Left ventricle myocardium superior (tissue), 1 donor: ENCODE measurements around the gene AGAP5. TPM values are rescaled to one million over a fixed set of nuclear protein-coding genes. Genes with fewer than 3 reads are reported as not detected.
"Not testable (repeated sequence)": the region's sequence is repeated elsewhere in the genome, so short reads cannot be mapped to it uniquely, and the experiment has no call there.

Experiments used
- ATAC-seq: fragments of 200-7000 bp; cut with Tn5 transposase; one replicate; pipeline ENCODE4 v1.9.1; 2020; ENCODE audit warnings: mild to moderate bottlenecking, moderate library complexity
- DNase-seq: peaks from one replicate; pipeline ENCODE4 v3.0.0-alpha.2; 2020
- intact Hi-C: fragments of 100-400 bp; cut with micrococcal nuclease; formaldehyde crosslinking; loops from one replicate; pipeline ENCODE4 v1.11.0; 2022
- total RNA-seq: library from RNA; stranded (reverse); fragmentation: NEBNext Ultra II Directional; extraction: Animal tissue kit (Norgen Biotek cat#: 25700); gene quantifications from one replicate; pipeline ENCODE4 v1.2.1, GENCODE V29; 2021
- donor health status: DM: no; HTN: yes; CAD: no; lungs with severe emphysema.

Gene AGAP5
- total RNA-seq, 1 donor from 2014 or later, result 3.2 TPM

DNA sequence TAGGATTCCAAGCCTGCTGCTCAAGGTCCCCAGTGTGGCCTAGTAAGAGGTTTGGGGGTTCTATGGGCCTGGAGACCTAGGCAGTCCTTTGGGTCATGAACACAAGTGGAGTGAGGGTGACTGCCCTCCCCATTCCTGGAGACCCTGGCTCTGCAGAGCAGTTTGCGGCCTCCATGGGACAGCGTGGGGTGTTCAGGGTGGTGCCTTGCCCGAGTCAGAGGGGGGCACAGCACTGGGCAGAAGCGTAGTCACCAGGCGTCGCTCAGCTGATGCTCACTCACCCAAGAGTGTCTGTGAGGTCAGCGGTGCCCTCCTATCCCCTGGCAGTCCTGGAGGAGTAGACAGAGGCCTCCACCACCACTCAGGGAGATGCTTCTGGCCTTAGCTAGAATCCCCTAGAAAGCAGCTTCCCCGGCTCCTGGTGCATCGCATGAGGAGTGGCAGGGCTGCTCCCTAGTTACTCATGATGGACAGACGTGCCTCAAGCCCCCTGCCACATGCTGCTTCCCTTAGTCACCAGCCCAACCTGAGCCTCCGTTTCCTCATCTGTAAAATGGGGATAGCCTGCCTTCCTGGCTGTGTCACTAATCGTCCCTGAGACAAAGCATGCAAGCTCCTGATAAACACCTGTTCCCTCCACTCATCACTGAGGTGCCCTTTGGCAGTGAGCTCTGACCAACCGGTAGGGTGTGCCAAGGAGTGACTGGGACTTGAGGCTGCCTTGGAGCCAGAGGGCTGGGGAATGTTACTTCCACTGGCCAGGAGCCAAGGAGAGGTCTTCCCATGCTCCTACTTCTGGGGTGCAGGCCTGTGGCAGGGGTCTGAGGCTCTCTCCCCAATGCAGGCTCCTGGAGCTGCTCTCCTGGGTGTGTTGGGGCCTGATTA, 33.5 kb downstream of the AGAP5 start:
- DNase-seq, intact Hi-C loops, ATAC-seq: not testable (repeated sequence)

DNA sequence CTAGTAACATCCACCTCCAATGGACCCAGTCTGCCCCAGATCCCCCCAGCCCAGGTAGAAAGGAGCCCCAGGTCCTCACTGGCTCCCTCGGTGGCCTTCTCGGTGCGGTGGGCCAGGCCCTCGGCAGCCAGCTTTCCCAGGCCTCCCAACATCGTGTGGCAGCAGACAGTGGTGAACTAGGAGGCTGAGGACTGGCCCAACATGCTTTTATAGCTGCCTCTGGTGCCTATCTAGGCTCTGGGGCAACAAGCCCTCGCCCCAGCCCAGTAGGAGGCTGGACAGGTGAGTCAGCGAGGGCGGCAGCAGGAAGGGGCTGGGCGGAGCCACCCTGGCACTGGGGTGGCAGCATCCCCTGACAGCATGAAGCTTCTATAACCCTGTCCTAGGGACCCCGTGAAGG, 34.3 kb downstream of the AGAP5 start:
- intact Hi-C loops, ATAC-seq: not testable (repeated sequence)

DNA sequence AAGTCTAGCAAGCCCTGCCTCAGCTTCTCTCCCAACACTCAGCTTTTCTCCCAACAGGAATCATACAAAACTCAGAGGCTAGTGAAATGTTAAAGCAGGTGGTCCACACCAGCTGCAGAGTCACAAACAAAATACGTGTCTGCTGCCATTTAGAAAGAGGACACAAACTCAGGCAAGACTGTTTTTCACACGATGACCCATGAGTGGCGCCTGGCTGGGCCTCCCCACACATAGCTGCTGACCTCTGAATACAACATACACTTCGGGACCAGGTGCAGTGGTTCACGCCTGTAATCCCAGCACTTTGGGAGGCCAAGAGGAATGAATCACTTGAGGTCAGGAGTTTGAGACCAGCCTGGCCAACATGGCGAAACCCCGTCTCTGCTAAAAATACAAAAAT, 35.2 kb downstream of the AGAP5 start:
- intact Hi-C loops, ATAC-seq, DNase-seq: not testable (repeated sequence)

More for the DNA sequence above, 34.3 kb downstream of the AGAP5 start:
- not testable (repeated sequence) for DNase-seq

DNA sequence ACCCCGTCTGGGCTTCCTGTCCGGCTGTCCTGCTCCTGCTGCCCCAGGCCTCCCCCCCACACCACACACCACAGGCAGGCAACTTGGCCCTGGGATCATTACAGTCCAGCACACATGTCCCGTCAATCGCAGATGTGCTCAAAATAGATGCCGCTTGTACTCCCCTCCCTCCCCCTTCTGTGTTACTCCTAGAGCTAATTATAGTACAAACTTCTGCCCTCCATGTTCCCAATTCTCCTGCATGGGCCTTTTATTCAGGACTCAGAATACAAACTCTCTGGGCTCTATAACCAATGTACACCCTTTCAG, 42.0 kb downstream of the AGAP5 start, which contains the start of gene SYNPO2L:
Gene SYNPO2L, minus strand, starts transcription at position 40 of the 309 bp plus-strand sequence. CDS start 107 bp downstream, outside the sequence.
- peak; percentile 77 for DNase-seq
- intact Hi-C loops, result no loop called here
- ATAC-seq, result peak; percentile 77

DNA sequence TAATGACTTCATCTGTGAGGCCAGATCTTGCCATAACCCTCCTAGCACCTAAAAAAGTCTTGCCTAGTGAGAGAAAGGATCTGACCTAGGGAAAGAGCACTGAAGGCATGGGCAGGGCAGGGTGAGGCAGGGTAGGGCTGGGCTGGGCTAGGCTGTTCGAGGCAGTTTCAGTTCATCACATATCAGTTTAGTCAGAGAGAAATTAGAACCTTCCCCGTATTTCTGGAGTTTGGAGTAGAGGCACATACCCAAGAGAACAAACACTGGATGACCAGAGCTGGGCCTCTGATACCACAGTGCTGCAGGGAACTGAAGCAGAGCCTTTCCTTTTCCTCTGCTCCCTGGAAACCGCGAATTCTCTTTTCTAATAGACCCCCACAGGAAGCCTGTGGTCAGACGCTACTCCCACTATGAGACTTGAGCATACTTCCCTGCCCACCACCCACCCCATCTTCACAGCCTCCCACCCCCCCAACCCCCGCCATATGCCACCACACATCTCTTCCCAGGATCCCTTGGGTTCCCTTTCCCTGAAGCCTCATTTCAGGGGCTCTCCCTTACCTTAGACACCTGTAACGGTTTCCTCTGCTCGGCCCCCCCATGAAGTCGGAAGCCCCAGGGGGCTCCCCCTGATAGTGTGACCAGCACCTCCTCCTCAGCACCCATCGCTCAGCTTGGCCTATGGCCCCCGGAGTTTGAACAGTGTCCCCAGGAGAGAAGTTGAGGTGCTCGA, 42.5 kb downstream of the AGAP5 start:
- intact Hi-C loops, result no loop called here
- DNase-seq, result no peak
- peak; percentile 7 for ATAC-seq

DNA sequence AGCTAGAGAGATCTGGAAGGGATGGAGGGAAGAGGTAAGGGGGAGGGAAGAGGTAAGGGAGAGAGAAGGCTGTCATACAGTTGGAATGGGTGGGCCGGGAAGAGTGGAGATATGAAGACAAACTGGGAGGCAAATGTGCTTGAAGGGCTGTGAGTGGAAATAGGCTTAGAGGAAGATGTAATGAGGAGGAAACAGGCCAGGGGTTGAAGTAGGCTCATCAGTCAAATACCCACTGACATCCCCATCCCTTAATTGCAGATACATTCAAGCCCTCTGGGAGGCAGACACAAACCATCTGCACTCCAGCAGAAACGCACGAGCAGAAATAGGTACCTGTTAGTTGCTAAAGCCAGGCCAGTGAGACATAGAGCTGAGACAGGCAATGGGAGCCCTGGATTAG, 44.2 kb downstream of the AGAP5 start:
- ATAC-seq (peak; percentile 3), DNase-seq (no peak)
- intact Hi-C loops, result no loop called here

DNA sequence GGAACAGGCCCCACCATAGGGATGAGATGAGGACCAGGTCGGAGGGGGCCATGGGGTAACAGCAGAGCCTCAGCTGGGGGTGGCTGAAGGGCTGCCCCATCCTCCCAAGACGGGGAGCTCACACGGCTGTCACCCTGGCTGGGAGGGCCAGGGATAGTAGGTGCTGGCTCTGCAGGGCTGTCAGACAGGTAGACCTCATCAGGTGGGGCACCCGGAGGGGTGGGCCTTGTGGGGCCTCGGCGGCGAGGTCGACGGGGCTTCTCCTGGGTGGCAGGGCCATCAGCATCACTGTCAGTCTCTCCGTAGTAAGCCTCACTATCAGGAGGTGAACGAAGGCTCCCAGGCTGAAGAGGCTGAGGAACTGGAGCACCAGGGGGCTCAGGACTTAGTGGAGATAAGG, 44.7 kb downstream of the AGAP5 start:
- intact Hi-C loops, result no loop called here
- no peak for DNase-seq
- no peak for ATAC-seq

DNA sequence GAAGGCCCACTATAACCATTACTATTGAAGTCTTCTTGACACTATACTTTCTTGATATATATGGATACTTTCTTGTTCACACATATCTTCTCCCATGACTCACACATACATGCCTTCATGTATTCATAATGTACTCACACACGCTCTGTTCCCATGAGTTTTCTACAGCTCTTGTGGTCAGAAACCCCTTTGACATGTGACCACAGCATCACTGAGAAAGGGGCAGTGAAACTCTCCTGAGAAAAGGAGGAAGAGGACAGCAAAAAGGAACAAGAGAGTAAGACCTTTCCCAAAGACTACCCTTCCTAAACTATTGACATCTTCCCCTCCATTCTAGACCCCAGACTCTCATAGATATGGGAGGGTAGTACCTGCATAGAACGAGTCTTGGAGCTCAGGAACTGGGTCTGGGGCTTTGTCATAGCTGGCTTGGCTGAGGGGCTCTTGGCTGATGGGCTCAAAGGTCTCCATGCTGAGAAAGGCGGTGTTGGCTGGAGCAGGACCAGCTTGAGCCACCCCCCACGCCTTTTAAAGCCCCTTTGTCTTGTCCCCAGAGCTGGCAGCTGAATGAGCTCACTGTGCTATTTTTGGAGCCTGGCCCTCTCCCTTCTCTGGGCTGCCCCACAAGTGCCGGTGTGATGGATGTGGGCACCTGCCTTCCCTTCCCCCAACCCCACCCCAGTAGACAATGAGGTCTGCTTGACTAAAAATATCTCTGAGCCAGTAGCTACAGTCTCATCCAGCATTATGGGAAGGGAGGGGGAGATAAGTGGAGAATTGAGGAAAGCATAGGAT, 47.2 kb downstream of the AGAP5 start:
- DNase-seq (peak; percentile 80), ATAC-seq (peak; percentile 60)
- intact Hi-C loops, result no loop called here

DNA sequence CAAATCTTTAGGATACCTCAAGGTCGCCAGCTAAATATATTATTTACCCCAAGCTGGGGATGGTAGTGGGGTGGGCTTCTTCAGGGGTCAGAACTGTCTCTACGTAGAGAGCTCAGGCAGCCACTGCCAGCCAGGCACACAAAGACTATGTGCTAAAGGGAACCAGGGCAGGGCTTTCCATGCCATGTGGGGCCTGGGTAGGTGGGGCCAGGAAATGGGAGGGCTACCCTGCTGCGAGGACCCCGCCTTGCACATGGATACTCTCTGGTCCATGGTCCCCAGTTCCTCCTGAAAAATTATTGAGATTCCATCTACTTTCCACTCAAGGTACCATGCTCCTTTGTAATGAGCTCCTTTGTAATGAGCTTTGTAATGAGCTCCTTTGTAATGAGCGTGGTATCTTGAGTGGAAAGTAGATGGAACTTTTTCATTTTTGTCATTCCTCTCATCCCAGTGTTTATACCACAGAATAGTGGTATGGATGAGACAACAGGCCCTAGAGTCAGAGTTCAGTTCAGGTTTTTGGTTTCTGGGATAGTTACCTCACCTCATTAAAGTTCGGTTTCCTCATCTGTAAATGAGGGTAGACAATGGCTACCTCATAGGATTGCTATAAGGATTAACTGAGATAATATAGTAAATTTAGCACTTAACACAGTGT, 47.9 kb downstream of the AGAP5 start:
- ATAC-seq, result peak; percentile 12
- intact Hi-C loops, result no loop called here
- no peak for DNase-seq

DNA sequence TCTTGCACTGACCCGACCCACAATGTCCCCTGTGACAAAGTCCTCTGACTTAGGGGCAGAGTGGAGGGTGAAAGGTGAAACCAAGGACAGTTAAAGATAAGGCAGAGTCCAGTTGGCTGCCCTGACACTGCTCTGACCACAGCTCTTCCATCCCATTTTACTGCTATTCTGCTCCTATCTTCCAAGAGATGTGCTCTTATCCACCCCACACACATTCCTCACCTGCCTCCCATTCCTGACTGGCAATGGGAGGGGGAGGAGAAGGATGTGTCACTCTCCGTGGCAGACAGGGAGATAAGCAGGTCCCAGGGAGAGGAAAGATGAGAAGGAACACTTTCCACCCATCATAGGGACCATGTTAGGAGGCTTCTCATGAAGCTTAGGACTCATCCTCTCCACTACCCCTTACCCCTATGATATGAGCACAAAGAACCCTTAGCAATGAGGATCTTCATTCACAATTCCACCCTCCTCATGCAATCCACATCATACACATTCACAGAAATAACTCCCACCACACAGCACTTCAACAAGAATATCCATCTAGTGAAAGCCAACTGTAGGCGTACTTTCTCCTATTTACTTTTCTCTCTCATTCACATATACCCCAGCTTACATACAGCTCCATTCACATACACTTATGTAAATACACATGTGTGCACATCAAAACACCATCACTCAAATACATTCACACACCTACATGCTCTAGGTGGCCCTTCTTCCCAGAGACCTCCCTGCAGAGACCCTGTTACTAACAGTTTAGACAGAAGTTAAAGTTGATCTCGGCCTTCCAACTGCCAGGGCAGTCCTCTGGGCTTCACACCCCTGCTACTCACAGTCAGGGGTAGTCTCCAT, 48.7 kb downstream of the AGAP5 start:
- ATAC-seq, result peak; percentile 8
- intact Hi-C loops, result no loop called here
- no peak for DNase-seq

DNA sequence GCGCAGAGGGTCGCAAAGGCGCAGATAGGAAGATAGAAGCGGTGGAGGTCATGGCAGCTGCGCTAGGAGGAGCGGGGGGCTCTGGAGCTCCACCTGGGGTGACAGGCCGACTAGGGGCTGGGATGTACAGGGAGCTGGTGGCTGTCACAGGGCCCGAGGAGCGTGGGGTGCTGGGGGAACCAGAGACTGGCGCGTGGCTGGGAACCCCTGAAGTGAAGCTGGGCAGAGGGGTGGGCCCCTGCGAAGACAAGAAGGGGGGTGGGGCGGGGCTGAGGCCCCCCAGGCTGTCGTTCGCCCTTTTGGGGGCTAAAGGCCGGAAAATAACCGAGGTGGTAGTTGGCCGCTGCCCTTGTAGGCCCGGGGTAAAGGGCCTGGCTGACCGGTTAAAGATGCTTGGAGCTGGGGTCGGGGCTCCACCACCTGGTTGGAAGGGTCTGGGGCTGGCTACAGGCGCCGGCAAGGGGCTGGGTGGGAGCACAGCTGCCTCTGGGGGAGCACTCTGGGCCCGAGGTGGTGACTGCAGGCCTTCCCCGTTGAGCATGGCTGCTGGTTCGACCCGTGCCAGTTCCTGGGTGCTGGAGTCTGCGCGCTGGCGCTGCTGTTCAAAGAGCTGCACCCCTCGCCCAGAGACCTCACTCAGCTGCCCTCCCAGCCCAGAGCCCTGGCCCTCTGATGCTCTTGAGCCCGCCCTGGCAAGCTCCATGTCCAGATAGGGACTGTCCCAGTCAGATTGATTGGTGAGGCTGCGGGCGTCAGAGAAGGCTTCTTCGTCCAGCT, 49.8 kb downstream of the AGAP5 start:
- DNase-seq (peak; percentile 67), ATAC-seq (peak; percentile 1)
- intact Hi-C loops, result no loop called here

DNA sequence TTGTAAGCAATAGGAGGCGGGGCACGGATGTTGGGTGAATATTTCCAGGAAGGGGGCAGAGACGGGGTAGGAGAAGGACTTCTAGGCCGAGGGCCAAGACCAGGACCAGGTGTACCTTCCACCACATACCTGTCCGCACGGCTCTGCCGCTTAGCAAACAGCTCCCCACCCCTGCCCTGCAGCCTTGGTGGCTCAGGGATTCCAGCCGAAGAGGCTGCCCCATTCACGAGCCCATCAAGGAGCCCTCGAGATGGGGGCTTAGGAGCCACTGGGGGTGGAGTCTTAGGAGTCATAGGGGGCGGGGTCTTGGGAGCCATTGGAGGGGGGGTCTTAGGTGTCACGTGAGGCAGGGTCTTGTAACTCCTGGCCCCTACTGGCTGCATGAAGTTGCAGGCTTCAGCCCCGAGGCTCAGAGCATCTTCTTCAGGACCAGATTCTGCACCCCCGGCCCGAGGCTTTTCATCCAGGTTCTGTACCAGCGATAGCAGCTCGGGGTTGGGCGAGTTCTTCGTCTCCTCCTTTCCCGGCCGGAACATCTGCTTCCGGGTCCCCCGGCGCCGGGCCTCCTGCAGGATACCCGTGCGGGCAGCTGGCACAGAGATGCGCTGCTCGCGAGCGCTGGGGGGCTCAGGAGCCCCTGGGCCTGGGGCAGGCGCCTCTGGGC, 50.6 kb downstream of the AGAP5 start:
- peak; percentile 8 for ATAC-seq
- peak; percentile 77 for DNase-seq
- intact Hi-C loops, result no loop called here

DNA sequence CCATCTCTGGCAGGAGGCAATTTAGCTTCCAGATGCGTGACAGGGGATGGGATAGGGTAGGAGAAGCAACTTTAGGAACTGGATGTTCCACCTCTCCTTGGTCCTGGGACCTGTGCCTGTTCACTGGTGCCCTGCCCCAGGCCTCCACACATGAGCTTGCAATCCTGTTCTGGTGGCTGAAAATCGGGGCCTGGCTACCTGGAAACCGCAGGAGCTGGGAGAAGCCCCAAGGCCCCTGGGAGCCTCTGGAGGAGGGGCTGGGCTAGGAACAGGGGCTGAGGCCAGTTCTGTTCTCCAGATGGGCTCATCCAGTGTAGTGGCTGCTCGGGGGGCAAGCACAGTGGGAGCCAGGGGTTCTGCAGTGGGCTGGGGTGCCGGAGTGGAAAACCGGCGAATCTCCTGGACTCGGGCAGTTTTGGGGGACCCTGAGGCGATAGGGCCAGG, 51.3 kb downstream of the AGAP5 start:
- peak; percentile 50 for DNase-seq
- ATAC-seq, result peak; percentile 10
- intact Hi-C loops, result no loop called here

DNA sequence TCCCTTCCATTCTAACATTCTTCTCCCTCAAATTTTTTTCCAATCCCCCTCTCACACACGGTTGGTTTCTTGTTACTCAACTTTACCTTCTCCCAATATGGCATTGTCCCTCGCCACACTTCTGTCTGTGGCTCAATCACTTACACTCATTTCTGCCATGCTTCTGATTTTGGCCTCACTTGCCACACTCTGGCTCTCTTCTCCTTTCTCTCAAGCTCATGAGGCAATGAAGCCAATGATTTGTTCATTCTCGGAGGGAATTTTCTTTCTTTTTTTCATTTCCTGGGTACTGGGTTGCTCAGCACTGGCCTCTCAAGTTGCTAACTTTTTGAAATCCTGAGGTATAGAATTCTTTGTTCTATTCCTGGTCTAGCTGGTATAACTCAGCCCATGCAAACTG, 52.7 kb downstream of the AGAP5 start:
- no peak for DNase-seq
- peak; percentile 0 for ATAC-seq
- intact Hi-C loops, result loop anchor here (2.0 kb wide), 1 partner anchor 114 kb away; no protein-coding TSS in a partner anchor

DNA sequence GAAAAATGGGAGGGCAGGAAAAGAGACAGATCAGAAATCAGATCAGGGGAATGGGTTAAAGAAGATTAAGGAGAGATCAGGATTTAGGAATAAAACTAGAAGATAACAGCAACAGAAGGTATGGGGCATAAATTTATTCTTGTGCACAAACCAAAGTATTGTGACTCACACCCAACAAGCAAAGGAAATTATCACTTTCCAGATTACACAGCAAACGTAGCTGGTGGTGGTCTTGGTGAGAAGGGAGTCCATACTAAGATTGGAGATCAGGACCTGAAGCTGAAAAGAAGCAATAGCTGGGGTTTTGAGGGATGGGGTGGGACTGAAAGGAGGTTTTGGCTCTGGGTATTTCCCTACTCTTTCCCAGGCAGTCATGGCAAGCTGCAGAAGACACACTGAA, 53.1 kb downstream of the AGAP5 start:
- intact Hi-C loops, result loop anchor here (2.0 kb wide), 1 partner anchor 114 kb away; no protein-coding TSS in a partner anchor
- DNase-seq (no peak), ATAC-seq (no peak)

DNA sequence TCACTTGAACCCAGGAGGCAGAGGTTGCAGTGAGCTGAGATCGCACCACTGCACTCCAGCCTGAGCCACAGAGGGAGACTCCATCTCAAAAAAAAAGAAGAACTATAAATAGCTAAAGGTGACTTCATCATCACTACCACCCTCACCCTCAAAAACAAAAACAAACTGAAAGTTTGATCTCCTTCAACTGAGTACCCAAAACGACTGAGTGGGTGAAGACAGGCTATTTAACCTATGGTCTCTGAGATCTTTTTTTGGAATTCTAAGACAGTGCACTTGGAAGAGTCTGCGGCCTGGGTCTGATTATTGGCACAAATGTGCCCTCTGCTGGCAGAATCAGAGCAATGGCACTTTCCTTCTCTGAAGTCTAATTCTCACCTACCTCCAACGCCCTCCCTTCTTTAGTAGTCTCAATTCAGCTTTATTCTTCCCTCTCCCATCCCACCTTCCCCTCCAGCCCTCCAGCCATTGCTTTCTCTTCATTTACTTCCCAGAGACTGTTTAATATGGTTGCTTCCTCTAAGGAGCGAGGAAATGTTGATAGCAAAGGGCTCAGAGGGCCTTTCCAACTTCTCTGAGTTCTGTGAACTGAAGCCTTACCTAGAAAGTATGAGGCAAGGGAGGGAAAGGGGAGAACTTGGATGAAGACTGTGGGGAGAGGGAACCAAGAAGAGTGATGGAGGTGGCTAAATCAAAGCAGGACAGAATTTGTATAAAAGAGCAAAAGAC, 53.7 kb downstream of the AGAP5 start:
- DNase-seq (peak; percentile 47), ATAC-seq (peak; percentile 25)
- intact Hi-C loops, result loop anchor here (2.0 kb wide), 1 partner anchor 113 kb away; no protein-coding TSS in a partner anchor
